Psoas muscle (tissue), 8 donors: ENCODE measurements around the gene PRSS48. TPM values are rescaled to one million over a fixed set of nuclear protein-coding genes. Genes with fewer than 3 reads are reported as not detected.
A peak's percentile ranks its signal among the peaks of the same experiment; 100 is the strongest.

Source experiments
- ATAC-seq, 4 donors: fragments of 200-7000 bp; cut with Tn5 transposase; one replicate each; pipeline ENCODE4 v1.9.1; 2020; ENCODE audit warnings: moderate library complexity in 3 of 4, mild to moderate bottlenecking in 2 of 4
- DNase-seq, 2 donors: peaks; one replicate each; pipeline ENCODE4 v3.0.0-alpha.2; 2020
- H3K27ac ChIP-seq: fragments of 200-600 bp; one replicate; pipeline ENCODE4 v1.8.0; 2022
- H3K27me3 ChIP-seq, 3 donors: fragments of 200-600 bp in 1 of 3; one replicate each; pipeline versions ENCODE4 v1.6.1 to v1.8.0; 2013 to 2022; ENCODE audit warnings: low read length in 2 of 3, mild to moderate bottlenecking in 2 of 3, moderate library complexity in 1 of 3; ENCODE audit not compliant: insufficient read depth in 3 of 3
- H3K36me3 ChIP-seq, 2 donors: fragments of 200-600 bp in 1 of 2; one replicate each; pipeline versions ENCODE4 v1.6.1 to v1.8.0; 2013 to 2022; ENCODE audit warnings: low read depth in 1 of 2, mild to moderate bottlenecking in 1 of 2, moderate library complexity in 1 of 2; ENCODE audit not compliant: insufficient read depth in 1 of 2
- H3K4me1 ChIP-seq: fragments of 200-600 bp; one replicate; pipeline ENCODE4 v1.8.0; 2022
- H3K4me3 ChIP-seq: fragments of 200-600 bp; one replicate; pipeline ENCODE4 v1.8.0; 2022; ENCODE audit warnings: mild to moderate bottlenecking
- H3K9me3 ChIP-seq: fragments of 200-600 bp; one replicate; pipeline ENCODE4 v1.8.0; 2022
- WGBS, 3 donors: extraction: QIAGEN DNeasy Blood & Tissue Kit; methylation state at CpG; one replicate each; pipeline versions ENCODE4 v1.1.6 to v1.1.7; 2013; 5-methylcytosine and 5-hydroxymethylcytosine counted together
- intact Hi-C, 2 donors: fragments of 100-400 bp; cut with DNase I; formaldehyde crosslinking; loops; one replicate each; pipeline versions ENCODE4 v1.11.0 to v1.14.2; 2022
- polyA plus RNA-seq, 3 donors: library from polyadenylated mRNA; stranded (reverse); fragments of 200-250 nt; gene quantifications; one replicate each; pipeline ENCODE4 v1.2.3, GENCODE V29; 2013
- total RNA-seq, 4 donors: library from RNA; stranded (reverse); fragmentation: NEBNext Ultra II Directional in 2 of 4; extraction: Animal tissue kit (Norgen Biotek cat#: 25700) in 2 of 4; gene quantifications; one replicate each; pipeline versions ENCODE4 v1.2.1 to v1.2.4, GENCODE V29; 2021 to 2023
- TF ChIP-seq, protein P1 (sequence below): fragments of 200-600 bp; IDR thresholded peaks from one replicate; pipeline ENCODE4 v1.8.0; 2022; ENCODE audit warnings: antibody characterized with exemption
- donor health status: healthy with polysubstance abuse.
- donor health status: DM: no; HTN: no; CAD: no; lungs with moderate emphysema.
- donor health status: Bipolar disorder and iron deficiency.
- donor health status: healthy.
- donor health status: DM: yes; HTN: yes; CAD: no.
- donor health status: DM: no; HTN: no; CAD: no.
- donor health status: DM: no; HTN: no; CAD: no.
- donor health status: DM: yes; HTN: yes; CAD: no.

PRSS48 gene
- total and polyA plus RNA-seq, 7 donors, result not detected

DNA sequence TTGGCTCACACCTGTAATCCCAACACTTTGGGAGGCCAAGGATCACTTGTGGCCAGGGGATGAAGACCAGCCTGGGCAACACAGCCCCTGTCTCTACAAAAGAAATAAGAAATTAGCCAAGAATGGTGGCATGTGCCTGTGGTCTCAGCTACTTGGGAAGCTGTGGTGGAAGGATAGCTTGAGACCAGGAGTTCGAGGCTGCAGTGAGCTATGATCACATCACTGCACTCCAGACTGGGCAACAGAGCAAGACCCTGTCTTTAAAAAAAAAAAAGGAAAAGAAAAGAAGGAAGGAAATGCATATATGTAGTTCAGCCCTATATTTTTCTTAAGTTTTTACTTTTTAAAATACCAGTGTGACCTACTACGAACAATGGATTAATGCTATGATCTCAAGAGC lies 15.1 kb downstream of the PRSS48 start:
- TF ChIP-seq, protein P1, sequence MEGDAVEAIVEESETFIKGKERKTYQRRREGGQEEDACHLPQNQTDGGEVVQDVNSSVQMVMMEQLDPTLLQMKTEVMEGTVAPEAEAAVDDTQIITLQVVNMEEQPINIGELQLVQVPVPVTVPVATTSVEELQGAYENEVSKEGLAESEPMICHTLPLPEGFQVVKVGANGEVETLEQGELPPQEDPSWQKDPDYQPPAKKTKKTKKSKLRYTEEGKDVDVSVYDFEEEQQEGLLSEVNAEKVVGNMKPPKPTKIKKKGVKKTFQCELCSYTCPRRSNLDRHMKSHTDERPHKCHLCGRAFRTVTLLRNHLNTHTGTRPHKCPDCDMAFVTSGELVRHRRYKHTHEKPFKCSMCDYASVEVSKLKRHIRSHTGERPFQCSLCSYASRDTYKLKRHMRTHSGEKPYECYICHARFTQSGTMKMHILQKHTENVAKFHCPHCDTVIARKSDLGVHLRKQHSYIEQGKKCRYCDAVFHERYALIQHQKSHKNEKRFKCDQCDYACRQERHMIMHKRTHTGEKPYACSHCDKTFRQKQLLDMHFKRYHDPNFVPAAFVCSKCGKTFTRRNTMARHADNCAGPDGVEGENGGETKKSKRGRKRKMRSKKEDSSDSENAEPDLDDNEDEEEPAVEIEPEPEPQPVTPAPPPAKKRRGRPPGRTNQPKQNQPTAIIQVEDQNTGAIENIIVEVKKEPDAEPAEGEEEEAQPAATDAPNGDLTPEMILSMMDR, result no peak
- H3K4me1 ChIP-seq, result peaks cover 10% of the 10 kb centered on the region

GRCh38 chr4:151294833-151295496 lies 18.0 kb downstream of the PRSS48 start:
- Histone ChIP-seq H3K4me3 (no peak overlapping the region), H3K27ac (no peak overlapping the region), H3K4me1 (peaks cover 18% of the 10 kb centered on the region), H3K36me3 (no peaks in the 10 kb centered on the region), H3K27me3 (no peaks in the 10 kb centered on the region), H3K9me3 (no peaks in the 10 kb centered on the region)
- DNase-seq (no peak), ATAC-seq (no peak)
- TF ChIP-seq, protein P1, result no peak
- 94 to 99% (median 97%) methylated on average over 5 of the region's 5 CpGs for WGBS, 3 donors
- intact Hi-C loops, result no loop called here

More for the DNA sequence above, 15.1 kb downstream of the PRSS48 start:
- Histone ChIP-seq H3K27ac (no peak overlapping the region), H3K9me3 (no peaks in the 10 kb centered on the region), H3K36me3 (no peaks in the 10 kb centered on the region), H3K27me3 (no peaks in the 10 kb centered on the region), H3K4me3 (no peak overlapping the region)
- WGBS, 3 donors, result 94 to 98% (median 98%) methylated on average over 2 of the region's 2 CpGs
- DNase-seq (no peak), ATAC-seq (no peak)
- intact Hi-C loops, result no loop called here

DNA sequence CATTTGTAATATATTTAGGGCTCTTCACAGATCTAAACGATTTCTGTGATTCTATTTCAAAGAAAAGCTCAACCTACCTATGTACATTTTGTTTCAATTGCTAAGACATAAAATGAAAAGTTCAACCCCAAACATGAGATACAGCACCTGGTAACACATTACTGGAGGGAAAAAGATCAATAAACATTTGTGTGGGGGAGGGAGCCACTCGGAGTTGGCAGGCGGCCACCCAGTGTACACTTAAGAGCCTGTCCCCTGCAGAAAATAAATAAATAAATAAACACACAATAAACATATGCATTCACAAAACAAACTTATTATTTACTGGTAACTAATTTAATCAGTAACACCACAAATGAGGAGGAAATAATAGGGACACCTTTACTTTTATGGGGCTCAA lies 19.3 kb downstream of the PRSS48 start:
- ATAC-seq, result no peak
- no peaks in the 10 kb centered on the region for H3K9me3 ChIP-seq
- intact Hi-C loops, result no loop called here
- H3K27me3 ChIP-seq, result no peaks in the 10 kb centered on the region
- peaks cover 18% of the 10 kb centered on the region for H3K4me1 ChIP-seq
- no peak overlapping the region for H3K4me3 ChIP-seq
- TF ChIP-seq, protein P1, result no peak
- H3K27ac ChIP-seq, result no peak overlapping the region
- no peak for DNase-seq
- WGBS, 3 donors, result 70 to 82% (median 79%) methylated on average over 3 of the region's 3 CpGs
- no peaks in the 10 kb centered on the region for H3K36me3 ChIP-seq

DNA sequence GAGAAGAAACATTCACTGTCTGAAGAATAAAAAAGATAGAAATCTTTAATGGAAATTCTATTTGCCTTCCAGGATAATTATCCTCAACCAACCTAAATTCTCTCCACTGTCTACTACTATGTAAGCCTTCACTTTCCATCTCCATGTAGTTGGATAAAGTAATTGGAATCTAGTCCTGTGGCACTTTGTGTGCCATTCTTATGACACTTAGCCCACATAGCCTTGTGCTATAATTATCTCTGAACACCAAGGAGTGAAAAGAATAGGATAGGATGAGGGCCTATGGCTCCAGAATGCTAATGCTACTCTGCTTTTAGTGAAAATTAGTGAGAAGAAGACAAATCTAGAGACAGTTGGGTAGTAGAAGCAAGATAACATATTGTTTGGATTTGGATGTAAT lies 20.2 kb downstream of the PRSS48 start:
- Histone ChIP-seq H3K9me3 (no peaks in the 10 kb centered on the region), H3K4me3 (no peak overlapping the region), H3K4me1 (peaks cover 18% of the 10 kb centered on the region), H3K27ac (peak overlapping the region; percentile 6), H3K27me3 (no peaks in the 10 kb centered on the region), H3K36me3 (no peaks in the 10 kb centered on the region)
- intact Hi-C loops, result no loop called here
- ATAC-seq (peak; percentile 76 to 96 (median 86)), DNase-seq (no peak)
- TF ChIP-seq, protein P1, result no peak

- Histone ChIP-seq H3K36me3 (no peaks in the 10 kb centered on the region), H3K9me3 (no peaks in the 10 kb centered on the region), H3K27ac (no peak overlapping the region), H3K27me3 (no peaks in the 10 kb centered on the region), H3K4me3 (no peak overlapping the region), H3K4me1 (peaks cover 4% of the 10 kb centered on the region)
- no peak for DNase-seq
- no peak for ATAC-seq
- 77 to 80% (median 79%) methylated on average over 4 of the region's 4 CpGs for WGBS, 3 donors
- intact Hi-C loops, result no loop called here
- TF ChIP-seq, protein P1, result no peak
These were observed 25.5 kb downstream of the PRSS48 start for GRCh38 chr4:151302432-151302831.
